HG03460 (cell line): ENCODE results near the gene C17orf67.

ENCODE experiments used
- ATAC-seq: cut with Tn5 transposase; IDR thresholded peaks from one replicate; pipeline ENCODE4 v1.9.1; 2021; ENCODE audit not compliant: unreplicated experiment

Gene C17orf67, protein sequence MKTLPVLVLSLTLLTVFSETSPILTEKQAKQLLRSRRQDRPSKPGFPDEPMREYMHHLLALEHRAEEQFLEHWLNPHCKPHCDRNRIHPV

GRCh38 chr17:56833809-56834379 is at the start of gene C17orf67, which contains the start of gene DGKE:
C17orf67 (minus strand) TSS chr17:56833920; CDS start chr17:56815810, 18,110 bp downstream.
DGKE (plus strand) TSS chr17:56834151; CDS start chr17:56834796, 645 bp downstream.
- peak; percentile 76 for ATAC-seq

GRCh38 chr17:56881685-56882295 is 48.1 kb upstream of the C17orf67 start:
- no peak for ATAC-seq

- no peak for ATAC-seq
Measured at GRCh38 chr17:56880571-56880970, 46.9 kb upstream of the C17orf67 start.

DNA sequence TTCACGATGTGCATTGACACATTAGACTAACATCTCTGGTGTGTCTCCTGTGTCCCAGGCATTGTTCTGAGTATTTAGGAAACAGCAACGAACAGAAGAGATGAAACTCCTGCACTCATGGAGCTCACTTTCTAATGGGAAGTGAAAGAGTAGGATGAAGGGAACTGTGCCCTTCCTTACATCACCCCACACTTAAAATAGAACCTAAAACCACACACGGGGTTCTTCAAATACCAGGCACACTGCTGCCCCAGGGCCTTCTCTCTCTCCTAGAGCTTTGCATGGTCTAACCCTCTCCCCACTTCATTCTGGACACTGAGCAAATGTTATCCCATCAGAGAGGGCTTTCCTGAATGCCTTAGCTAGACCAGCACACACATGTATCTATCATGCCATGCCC is 46.4 kb upstream of the C17orf67 start:
- ATAC-seq = no peak

DNA sequence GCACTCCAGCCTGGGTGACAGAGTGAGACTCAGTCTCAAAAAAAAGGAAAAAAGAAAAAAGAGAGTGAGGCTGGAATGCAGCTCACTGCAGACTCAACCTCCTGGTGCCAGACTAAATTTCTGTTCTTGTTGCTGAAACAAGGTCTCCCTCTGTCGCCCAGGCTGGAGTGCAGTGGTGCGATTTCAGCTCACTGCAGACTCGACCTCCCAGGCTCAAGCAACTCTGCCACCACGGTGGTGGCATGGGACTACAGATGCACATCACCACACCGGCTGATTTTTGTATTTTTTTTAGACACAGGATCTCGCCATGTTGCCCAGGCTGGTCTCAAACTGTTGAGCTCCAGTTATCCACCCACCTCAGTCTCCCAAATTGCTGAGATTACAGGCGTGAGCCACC is 45.6 kb upstream of the C17orf67 start:
- no peak for ATAC-seq

- ATAC-seq = no peak
Measured at GRCh38 chr17:56876766-56877179, 43.1 kb upstream of the C17orf67 start.

GRCh38 chr17:56870081-56870651 is 36.4 kb upstream of the C17orf67 start:
- ATAC-seq = no peak

DNA sequence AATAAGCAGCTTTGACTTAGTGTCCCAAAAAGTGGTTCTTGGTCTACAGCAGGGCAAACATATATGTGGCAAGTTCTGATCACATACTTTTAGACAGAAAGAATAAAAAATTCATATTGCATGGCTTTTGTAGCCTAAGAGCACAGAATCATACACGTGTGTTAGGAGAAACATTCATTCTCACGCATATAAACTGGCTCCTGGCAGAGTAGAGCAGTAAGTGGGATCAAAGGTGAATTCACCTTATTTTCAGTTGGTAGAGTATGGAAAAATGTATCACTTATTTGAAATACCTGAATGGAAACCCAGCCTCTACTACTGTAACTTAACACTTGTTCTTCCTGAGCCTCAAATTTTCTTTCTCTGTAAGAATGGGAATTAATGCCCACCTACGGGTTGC is 35.0 kb upstream of the C17orf67 start:
- ATAC-seq = no peak

DNA sequence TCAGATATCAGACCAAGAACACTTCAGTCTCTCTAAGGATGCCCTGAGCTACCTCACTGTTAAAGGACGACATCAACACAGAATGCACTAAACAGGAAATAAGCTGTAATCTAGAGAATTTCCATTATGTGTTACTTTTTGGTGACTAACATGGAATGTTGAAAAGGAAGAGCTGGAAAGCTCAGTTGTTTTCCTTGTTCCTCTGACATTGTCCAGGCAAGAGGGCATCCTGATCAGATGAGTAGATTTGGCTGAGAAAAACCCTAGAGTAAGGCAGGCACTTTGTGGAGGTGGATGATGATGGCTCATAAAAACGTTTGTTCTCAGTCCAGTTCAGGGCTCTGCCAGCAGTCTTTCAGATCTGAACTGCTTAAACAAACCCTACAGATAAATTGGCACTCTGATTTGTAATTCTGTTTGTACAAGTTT is 34.2 kb upstream of the C17orf67 start:
- ATAC-seq = no peak

DNA sequence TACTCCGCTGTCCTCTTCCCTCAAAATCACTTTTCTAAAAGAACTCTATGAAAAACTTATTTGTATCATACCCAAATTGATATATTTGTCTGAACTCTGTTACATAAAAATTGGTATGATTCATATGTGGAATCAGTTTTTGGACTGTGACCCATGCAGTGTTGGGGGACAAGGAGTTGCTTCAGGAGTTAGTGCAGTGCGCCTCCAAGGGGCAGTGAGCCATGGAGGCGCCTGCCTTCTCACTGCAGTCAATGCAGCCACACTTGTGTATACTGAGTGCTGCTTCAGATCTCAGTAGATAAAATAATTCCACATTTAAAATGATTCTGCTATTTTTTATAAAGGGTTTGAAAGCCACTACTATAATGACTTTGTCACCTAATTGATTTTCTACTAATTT is 32.8 kb upstream of the C17orf67 start:
- no peak for ATAC-seq

DNA sequence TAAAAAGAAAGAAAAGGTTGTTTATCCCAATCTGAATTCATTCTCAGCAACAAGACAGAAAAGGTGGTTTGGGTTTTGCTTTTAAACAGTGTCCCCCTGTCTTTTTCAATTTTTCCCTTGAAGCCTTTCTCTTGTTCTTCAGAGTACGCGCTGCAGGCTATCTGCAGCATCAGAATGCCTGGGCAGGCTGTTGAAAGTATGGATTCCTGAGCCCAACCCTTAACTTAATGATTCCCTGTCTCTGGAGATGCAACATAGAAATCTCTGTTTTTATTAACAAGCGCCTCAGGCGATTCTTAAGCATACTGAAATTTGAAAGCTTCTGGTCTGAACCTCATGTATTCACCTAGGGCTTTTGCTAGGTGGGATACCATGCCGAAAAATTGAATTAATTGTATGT is 32.4 kb upstream of the C17orf67 start:
- no peak for ATAC-seq

DNA sequence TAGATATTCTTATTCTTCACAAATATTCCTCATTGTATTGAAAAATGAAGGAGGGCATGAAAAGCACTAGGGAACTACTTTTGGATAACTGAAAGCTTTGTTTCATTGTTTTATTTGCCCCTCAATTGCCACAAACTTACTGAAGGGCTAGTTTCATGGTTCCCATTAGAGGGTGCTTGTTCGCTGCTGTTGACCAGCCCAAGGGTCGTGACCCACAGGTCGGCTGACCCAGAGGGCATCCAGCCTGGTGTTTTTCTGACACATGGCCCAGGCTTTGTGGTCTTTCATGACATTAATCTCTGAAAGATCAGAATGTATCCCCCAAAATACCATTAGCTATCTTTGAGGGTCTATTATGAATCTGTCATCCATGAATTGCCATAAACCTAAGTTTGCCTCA is 30.3 kb upstream of the C17orf67 start:
- ATAC-seq = no peak

- ATAC-seq = no peak
Measured at GRCh38 chr17:56861899-56862298, 28.2 kb upstream of the C17orf67 start.

DNA sequence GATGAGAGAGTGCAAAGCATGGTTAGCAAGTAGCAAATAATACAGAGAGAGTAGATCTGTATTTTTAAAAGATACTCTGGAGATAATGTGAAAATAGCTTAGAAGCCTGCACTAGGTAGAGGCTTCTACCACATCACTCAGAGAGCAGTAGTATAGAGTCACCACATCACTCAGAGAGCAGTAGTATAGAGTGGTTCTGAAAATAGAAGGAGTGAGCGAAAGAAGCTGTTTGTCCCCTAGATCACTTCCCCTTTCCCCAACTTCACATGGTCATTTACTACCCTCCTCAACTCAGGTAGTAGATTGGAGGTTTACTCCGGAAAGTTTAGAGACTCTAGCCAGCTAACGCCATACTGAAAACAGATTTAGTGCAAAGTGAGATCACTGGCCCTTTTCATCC is 17.3 kb upstream of the C17orf67 start:
- ATAC-seq = no peak

DNA sequence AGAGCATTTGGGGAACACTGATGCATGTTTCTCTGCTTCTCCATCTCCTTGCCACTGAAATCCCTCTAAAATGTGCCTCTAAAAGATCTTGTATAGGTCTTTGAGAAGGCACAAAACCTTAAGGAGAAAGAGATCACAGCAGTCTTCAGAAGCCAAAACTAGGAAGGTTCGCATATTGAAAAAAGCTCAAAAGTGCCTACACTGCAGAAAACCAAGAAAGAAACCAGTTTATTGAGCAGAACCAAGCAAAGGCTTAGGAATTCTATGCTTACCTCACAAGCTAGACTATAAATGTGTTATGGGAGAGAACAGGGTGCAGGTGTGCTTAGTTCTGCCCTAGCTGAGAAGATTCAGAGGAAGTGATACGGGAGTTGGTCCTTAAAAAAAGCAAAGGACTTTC is 16.9 kb upstream of the C17orf67 start:
- ATAC-seq = no peak

DNA sequence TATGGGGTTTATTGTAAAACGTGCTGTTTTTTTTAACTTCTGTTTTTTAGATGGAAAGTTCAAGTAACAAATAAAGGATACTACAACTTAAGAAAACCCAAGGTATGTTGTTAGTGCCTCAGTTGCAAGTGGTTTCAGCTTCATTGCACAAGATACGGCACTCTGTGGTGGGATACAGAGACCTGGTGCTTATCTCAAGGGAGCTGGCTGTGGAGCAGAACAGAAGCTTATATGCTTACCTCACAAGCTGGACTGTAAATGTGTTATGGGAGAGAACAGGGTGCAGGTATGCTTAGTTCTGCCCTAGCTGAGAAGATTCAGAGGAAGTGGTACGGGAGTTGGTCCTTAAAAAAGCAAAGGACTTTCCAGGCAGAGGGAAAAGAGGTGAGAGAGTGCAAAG is 15.4 kb upstream of the C17orf67 start:
- ATAC-seq = no peak

DNA sequence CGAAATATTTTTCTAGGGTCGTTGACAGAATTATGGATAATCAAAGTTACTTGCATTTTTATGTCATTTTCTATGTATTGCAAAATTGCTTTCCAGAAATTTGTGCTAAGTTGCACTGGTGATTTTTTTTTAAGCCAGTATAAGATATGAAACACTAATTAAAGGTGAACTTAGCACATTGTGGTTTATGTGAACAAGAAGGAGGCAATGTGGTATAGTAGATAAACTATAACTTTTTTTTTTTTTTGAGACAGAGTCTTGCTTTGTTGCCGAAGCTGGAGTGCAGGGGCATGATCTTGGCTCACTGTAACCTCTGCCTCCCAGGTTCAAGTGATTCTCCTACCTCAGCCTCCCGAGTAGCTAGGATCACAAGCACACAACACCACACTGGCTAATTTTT is 13.4 kb upstream of the C17orf67 start:
- ATAC-seq = no peak

DNA sequence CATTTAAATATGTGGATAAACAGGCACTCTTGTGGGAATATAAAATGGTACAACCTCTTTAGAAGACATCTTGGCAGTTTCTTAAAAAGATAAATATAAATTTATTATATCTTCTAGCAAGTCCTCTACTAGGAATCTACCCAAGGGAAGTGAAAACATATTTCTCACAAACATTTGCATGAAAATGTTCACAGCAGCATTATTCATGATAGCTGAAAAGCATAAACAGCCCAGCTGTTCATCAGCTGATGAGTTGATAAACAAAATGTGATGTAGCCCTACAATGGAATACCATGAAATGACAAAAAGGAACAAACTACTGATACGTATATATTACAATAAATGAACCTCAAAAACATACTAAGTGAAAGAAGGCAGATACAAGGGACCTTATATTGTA is 12.2 kb upstream of the C17orf67 start:
- ATAC-seq = no peak

- ATAC-seq = no peak
Measured at GRCh38 chr17:56842577-56842976, 8.9 kb upstream of the C17orf67 start.

DNA sequence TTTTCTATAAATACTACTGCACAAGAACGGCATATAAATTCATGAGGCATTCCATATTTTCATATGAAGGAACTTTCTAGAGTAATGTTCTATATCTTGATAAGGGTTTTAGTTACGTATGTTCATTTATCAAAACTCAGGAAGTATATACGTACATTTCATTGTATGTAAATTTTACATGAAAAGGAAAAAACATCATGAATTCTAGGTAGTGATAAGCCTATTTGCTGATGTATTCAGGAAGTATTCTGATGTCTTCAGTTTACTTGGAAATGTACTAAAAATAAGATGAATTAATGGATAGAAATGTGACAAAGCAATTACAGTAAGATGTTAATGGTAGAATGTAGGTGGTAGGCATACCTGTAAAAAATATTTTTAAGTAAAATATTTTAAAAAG is 5.0 kb upstream of the C17orf67 start:
- no peak for ATAC-seq

DNA sequence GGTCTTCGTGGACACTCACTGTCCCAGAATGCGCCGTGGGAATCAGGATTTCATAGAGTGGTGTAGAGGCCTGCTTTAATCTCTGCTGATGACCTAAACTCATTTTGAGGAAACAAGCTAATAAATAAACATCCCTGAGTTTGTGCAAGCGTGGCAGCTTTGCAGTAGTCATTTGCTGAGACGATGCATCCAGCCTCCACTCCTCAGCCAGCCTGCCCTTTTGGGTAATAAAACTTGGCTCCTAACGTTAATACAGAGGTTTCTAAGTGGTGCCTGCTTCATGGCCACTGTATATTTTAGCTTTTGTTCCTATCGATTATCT is 1.5 kb upstream of the C17orf67 start:
- no peak for ATAC-seq

DNA sequence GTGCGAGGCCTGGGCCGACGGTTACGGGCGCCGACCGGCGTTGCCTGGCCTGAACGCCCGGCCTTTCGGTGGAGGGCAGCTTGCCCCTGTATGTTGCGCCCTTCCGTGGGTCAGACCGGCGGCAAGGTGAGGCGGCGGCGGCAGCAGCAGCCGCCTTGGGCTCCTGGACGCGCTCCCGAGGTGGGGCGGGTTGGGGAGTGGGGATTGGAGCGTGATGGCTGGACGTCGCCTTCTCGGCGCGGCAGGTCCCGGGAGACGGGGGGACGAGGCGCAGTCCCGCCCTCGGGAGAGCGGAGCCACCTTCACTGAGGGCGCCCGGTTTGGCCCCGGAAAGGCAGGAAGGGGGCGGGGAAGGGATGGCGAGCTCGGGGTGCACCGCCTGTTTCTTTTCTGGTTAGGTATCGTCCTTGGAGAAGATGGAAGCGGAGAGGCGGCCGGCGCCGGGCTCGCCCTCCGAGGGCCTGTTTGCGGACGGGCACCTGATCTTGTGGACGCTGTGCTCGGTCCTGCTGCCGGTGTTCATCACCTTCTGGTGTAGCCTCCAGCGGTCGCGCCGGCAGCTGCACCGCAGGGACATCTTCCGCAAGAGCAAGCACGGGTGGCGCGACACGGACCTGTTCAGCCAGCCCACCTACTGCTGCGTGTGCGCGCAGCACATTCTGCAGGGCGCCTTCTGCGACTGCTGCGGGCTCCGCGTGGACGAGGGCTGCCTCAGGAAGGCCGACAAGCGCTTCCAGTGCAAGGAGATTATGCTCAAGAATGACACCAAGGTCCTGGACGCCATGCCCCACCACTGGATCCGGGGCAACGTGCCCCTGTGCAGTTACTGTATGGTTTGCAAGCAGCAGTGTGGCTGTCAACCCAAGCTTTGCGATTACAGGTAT is 902 bp upstream of the C17orf67 start:
- peak; percentile 33 for ATAC-seq
